GF-D8 (cell line): Measurements from ENCODE around the gene PHKG1.
"Not testable (repeated sequence)": the region's sequence is repeated elsewhere in the genome, so short reads cannot be mapped to it uniquely, and the experiment has no call there.

Experiments used
- DNase-seq: peaks from one replicate; lab custom pipeline; 2025; lab: John Stamatoyannopoulos, UW

The PHKG1 gene

DNA sequence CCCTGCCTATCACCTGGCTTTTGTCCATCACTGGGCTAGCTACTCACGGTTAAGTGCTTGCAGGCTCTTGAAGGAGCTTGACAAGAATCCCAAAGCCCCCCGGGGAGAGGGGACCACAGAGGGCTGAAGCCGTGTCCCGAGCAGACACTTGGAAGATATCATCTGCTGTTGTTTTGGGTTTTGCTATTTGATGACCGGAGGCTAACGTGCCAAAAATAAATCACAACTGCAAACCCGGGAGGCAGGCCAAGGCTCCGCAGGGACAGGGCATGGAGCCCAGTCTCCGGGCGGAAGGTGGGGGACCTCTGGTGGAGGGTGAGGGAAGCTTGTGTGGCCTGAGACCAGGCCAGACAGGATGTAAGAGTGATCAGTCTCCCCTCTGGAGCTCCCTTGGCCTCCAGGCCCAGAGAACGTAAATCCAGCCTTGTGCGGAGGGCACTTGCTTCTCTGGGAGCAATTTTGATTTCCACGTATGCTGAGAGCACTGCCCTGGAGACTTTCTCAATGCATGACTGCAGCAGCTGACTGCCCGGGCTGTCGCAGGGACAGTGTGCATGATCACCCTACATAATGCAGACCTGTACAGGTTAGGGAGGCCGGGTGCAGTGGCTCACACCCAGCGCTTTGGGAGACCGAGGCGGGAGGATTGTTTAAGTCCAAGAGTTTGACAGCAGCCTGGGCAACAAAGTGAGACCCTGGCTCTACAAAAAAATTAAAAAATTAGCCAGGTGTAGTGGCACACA lies at the start of gene PHKG1:
Gene PHKG1, minus strand, starts transcription at position 164 of the 743 bp plus-strand sequence. CDS start 4,011 bp downstream, outside the sequence.
- DNase-seq: no peak

DNA sequence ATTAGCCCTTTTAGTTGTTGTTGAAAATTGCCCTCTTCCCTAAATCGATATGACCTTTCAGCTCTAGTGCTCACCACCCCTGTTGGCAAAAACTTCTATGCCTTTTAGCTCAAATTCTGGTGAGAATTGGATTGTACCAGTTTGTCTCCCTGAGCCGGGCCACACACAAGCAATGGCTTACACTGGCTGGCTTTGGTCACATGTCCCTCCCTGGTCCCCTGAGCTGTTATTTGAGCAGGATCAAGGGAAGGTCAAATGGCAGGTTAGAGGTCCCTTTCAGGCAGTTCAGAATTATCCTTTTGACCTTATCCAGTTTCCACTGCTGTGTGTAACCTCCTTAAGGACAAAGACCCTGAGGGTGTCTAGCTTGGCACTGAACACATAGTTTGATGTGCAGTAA lies 38.3 kb upstream of the PHKG1 start:
- not testable (repeated sequence) for DNase-seq

DNA sequence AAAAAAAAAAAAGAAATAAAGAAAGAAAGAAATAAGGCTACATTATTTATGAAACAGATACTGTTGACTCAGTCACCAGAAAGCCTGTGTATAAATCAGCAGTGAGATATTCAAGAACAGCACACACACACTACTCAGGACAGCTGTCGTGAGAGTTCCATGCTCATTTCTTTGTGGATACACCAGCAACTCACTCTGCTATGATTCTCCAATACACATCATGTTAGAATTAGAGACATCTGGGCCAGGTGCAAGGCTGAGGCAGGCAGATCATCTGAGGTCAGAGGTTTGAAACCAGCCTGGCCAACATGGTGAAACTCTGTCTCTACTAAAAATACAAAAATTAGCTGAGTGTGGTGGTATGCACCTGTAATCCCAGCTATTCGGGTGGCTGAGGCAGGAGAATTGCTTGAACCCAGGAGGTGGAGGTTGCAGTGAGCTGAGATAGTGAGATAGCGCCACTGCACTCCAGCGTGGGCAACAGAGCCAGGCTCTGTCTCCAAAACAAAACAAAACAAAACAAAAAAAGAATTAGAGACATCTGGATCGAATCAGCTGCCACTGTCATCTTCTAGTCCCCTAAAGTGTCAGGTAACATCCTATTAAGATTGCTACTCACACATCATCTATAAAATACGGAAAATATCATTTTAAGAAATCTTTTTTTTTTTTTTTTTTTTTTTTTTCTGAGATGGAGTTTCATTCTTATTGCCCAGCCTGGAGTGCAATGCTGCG lies 34.7 kb upstream of the PHKG1 start:
- DNase-seq: no peak

DNA sequence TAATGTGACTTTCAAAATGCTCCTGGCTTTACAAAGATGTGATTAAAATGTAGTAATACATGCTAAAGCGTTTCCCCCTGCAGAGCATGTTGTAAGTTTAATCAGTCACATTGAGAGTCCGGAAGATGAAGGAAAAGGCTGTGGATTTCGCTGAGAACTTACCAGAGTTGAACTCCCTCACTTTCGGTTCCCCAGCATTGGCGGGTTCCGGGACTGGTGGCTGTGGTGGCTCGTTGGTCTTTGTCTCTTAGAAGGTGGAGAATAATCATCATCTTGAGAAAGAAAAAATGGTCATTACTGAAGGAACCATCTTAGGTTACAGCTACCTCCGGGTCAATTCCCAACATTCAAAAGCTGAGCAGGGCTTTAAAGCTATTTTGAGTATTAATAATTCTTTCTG lies 33.1 kb upstream of the PHKG1 start:
- no peak for DNase-seq

DNA sequence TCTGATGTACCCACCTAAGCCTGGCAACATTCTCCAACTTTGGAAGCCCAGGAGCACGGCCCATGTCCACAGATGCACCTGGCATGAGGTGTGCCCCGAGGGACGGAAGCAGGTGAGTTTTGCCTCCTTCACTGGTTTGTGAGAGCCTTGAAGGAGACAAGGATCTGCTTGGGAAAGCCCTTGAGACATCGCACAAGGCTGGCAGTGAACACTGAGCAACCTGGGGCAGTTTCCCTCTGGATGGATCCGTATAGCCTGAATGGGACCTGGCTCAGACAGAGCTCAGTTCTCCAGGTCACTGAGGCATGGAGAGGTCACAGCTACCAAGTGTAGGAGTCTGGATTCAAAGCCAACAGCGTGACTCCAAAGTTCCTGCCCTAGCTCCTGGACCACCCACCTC lies 32.2 kb upstream of the PHKG1 start:
- DNase-seq: no peak

DNA sequence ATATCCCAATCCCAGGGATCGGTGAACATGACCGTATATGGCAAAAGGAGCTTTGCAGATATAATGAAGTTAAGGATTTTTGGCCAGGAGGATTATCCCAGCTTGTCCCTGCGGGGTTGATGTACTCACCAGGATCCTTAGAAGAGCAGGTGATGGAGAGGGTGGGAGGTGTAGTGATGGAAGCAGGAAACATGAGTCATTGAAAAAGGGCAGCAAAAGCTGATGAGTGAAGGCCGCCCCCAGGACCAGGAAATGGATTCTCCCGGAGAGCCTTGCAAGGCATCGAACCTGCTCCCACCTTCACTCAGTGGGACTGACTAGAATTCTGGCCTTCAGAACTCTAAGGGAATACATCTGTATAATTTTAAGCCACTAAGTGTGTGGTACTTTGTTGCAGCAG lies 28.7 kb upstream of the PHKG1 start:
- DNase-seq: no peak

DNA sequence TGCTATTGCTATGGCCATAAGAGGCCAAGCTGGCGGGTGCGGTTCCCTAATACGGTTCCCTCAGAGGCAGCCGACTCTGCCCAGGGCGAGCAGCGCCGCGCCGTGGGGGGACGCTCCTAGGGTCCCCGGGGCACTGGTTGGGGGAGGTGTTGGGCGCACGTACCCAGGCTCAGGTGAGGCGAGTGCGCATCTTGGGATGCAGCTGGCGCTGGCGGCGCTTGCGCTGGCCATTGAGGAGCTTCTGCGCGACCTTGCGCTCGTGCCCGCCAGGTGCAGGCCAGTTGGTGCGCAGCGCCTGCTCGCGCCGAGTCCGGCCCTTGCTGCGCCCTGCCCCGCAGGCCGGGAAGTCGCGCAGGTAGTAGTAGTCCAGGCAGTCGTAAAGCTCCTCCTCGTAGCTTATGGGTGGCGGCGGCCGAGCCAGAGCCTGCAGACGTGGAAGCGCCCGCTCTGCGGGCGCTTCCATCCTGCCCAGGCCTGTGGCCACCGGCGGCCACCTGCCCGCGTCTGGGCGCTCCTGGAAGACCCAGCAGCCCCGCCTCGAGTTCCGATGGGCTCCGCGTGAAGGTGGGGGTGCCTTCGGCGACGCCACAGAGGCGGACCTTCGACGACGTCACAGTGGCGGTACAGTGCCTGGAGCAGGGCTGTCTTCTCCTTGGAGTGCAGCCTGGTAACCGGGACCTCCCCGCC lies 23.2 kb upstream of the PHKG1 start, which contains the start of gene NUPR2:
Gene NUPR2, minus strand, starts transcription at position 566 of the 687 bp plus-strand sequence. Its CDS starts 103 bp downstream, at position 463.
- no peak for DNase-seq

DNA sequence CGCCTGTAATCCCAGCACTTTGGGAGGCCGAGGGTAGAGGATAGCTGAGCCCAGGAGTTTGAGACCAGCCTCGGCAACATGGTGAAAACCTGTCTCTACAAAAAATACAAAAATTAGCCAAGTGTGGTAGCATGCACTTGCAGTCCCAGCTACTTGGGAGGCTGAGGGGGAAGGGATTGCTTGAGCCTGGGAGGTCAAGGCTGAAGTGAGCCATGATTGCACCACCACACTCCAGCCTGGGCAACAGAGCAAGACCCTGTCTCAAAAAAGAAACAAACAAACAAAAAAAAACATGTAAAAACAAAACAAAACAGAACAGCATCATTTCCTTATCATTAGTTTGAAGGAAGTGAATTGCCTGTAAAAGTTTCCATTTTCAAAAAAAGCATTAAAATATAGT lies 19.5 kb upstream of the PHKG1 start:
- not testable (repeated sequence) for DNase-seq

DNA sequence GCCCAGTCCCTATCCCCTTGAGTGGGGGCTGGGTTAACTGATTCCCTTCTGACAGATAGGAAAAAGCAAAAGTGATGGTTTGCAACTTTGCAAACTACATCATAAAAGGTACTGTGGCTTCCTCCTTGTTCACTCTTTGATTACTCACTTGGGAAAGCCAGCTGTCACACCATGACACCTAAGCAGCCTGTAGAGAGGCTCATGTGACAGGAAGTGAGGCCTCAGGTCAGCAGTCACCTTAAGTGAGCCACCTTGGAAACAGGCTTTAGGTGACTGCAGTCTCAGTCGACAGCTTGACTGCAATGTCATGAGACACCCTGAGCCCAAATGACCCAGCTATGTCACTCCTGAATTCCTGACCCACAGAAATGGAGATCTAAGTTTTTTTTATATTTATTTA lies 17.9 kb upstream of the PHKG1 start:
- DNase-seq: no peak

DNA sequence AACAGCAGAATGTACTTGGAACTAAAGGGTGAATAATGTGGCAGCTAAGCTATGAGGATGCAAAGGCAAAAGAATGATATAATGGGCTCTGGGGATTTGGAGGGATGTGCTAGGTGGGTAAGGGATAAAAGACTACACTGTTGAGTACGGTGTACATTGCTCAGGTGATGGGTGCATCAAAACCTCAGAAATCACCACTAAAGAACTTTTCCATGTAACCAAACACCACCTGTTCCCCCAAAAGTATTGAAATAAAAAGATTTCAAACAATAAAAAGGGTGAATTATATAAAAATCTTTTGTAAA lies 15.2 kb upstream of the PHKG1 start:
- DNase-seq: no peak

DNA sequence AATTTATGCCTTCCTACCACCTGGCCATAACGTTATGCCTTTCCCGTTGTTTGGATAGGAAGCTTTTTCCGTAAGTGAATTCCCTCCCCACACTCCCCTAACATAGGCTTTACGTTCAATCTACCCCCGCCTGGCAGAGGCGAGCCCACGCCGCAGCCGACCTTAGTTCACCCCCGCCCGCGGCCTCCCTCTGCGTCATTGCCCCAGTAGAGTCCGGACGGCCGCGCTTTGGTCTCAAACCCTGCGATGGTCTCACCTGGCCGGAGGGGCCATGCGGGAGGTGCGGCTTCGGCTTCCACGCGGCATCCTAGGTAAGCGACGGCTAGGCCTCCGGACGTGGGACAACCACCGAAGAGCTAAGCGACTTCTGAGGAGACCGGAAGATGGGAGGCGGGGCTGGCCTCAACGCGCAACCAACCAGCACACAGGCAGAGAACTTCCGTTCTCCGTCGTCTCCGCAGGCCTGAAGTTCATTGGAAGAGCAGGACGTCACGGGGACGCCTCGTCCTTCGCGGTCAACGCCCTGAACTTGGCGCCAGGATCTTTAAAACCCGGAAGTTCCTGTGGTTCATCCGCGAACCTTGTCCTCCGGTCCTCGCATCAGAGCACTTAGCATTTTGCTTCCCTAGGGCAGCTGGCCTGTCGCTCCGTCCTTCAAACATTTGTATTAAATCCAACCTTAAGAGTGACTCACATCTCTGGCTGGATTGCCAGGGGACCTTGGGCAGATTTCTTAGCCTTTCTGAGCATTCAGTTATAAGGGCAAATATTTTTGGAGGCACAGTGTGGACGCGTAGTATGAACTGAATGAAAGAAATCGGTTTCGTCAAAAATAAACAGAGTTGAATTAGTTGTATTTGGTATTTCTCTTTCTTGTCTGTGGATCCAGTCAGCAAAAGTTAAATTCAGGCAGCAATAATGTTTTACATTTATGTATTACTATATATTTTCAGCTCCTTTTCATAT lies 13.6 kb upstream of the PHKG1 start, which contains the start of gene CHCHD2:
Gene CHCHD2, minus strand, starts transcription at position 369 of the 966 bp plus-strand sequence. Its CDS starts 63 bp downstream, at position 306.
- DNase-seq: peak; percentile 99

DNA sequence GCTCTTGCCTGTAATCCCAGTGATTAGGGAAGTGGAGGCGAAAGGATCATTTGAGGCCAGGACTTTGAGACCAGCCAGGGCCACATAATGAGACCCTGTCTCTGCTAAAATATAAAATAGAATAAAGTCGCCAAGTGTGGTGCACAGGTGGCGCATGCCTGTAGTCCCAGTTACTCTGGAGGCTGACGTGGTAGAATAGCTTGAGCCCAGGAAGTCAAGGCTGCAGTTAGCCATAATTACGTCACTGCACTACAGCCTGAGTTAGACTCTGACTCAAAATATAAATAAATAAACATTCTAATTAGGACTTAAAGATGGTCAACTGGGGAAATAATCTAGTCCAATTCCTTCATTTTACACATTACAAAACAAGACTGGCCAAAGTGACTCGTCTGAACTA lies 12.8 kb upstream of the PHKG1 start:
- DNase-seq: peak; percentile 58

DNA sequence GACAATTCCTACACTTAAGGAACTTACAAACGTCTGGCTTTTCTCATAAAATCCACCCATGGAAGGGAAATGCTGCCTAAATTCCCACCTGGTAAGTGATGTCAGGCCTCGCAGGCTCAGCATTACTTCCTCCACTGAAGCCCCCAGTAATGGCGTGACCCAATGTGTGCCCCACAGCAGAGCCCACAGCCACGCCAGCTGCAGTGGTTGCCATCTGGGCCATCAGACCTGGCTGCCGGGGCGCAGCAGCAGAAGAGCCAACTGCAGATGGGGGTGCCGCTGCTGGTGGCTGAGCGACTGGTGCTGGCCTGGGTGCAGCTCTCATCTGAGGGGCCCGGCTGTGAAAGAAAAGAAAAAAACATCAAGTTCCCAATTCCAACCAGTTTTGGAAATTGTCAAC lies 11.4 kb upstream of the PHKG1 start:
- not testable (repeated sequence) for DNase-seq

DNA sequence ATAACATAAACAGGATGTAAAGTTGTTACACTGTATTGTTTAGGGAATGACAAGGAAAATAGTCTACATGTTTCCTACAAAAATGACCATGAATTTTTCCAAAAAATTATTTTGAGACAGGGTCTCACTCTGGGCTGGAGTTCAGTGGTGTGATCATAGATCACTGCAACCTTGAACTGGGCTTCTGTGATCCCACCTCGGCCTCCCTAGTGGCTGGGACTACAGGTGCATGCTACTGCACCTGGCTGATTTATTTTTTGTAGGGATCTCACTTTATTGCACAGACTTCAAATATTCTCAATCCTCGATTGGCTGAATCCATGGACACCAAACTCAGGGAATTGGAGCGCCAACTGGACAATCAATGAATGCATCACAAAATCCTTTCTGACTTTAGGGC lies 6.9 kb upstream of the PHKG1 start:
- no peak for DNase-seq

DNA sequence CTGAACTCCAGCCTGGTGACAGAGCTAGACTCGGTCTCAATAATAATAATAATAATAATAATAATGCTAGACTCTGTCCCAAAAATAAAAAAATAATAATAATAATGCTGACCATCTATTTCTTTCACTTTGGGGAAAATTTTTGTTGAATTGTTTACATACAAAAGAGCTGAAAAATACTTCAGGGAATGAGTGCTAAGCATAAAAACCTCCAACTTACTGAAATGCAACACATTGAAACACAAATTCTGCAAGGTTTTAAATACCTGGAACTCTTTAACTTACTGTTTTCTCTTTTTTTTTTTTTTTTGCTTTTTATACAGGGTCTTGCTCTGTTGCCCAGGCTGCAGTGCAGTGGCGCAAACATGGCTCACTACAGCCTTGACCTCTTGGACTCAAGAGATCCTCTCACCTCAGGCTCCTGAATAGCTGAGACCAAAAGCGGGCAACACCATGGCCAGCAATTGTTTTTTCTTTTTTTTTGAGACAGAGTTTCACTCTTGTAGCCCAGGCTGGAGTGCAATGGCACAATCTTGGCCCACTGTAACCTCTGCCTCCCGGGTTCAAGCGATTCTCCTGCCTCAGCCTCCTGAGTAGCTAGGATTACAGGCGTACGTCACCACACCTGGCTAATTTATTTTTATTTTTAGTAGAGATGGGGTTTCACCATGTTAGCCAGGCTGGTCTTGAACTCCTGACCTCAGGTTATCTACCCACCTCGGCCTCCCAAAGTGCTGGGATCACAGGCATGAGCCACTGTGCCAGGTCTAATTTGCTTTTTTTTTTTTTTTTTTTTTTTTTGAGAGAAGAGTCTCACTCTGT lies 5.6 kb upstream of the PHKG1 start:
- not testable (repeated sequence) for DNase-seq

DNA sequence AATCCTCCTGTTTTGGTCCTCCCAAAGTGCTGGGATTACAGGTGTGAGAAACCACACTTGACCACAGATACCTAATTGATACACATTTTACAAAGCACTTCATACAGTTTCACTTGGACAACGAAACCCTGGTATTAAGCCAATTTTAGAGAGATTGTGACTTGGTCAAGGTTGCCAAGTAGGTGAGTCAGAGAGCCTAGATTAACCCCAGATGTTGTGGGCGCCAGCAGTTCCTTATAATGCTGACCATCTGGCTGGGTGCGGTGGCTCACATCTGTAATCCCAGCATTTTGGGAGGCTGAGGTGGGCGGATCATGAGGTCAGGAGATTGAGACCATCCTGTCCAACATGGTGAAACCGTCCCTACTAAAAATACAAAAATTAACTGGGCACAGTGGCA lies 4.9 kb upstream of the PHKG1 start:
- DNase-seq: no peak

DNA sequence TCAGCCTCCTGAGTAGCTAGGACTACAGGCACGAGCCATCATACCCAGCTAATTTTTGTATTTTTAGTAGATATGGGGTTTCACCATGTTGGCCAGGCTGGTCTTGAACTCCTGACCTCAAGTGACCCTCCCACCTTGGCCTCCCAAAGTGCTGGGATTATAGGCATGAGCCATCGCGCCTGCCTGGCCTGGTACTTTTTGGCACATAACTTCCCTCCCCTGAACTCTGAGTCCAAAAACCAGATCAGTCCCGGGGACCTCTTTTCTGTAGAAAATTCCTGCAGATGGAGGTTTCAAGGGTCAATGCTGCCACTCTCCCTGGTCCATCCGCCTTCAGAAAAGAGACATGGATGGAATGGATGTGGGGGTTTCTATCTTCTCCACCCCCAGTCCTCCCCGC lies 364 bp downstream of the PHKG1 start:
- not testable (repeated sequence) for DNase-seq

DNA sequence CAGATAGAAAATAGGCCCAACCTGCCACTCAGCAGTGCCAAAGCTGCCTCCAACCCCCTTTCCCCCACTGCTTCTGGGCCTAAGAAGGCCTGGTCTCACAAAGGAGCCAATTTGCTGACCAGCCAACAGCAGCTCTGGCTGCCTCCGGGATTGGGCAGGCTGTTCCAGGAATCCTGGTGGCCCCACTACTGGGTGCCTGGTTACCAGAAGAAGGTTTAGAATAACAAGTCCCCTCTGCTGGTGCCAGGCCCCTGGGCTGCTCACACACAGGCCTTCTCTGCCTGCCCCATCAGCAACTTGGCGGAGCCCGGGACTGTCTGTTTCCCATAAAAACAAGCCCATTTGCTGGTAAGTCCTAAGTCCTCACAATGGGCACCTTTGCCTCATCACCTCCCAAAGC lies 1.2 kb downstream of the PHKG1 start:
- no peak for DNase-seq

DNA sequence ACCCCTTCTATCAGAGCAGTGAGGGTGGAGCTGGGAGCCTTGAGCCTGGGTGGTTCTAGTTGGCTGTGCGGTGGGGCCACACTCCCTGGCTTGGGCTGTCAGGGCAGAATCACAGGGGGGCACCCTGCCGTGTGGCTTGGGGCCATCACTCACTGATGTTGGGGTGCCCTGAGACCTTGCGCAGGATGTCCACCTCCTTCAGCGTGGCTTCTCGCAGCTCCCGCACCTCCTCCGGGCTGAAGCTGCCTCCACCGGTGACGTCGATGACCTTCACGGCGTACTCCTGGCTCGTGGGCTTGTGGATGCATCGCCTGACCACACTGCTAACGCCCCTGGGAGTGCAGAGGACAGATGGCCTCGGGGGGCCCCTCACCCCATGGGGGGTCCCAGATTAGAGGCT lies 5.3 kb downstream of the PHKG1 start:
- no peak for DNase-seq

DNA sequence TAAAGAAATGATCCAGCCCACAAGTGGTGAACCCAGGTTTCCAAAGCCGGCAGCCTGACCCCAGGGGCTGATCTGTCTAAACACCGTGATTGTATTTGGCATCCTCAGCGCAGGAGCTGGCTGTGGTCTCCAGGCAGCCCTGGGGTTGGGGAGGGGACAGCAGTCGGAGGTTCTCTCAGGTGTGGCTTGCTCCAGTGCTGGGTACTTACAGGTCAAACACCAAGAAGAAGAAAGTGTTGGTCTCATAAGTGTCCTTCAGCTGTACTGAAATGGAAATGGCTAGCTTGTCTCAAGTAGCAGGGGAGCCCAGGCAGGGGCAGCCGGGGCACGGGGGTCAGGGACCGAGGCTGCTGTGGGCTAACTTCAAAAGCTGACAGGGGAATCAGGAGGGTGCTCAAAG lies 6.0 kb downstream of the PHKG1 start:
- no peak for DNase-seq
